CD14-positive monocyte (primary cell): Measurements from ENCODE around the gene TPD52L1. TPM values are rescaled to one million over a fixed set of nuclear protein-coding genes. Genes with fewer than 3 reads are reported as not detected.

Experiments used
- DNase-seq, 3 donors: peaks; one replicate each; pipeline ENCODE4 v3.0.0-alpha.2; 2011 to 2022
- H2AFZ ChIP-seq: 2 replicates; pipeline ENCODE4 v1.6.0; 2012; ENCODE audit warnings: mild to moderate bottlenecking, low read depth, low read length, inconsistent platforms; ENCODE audit not compliant: insufficient read depth, poor library complexity, severe bottlenecking
- H3K27ac ChIP-seq, 2 donors: 1 replicate in 1 of 2; 2 replicates in 1 of 2; pipeline ENCODE4 v1.5.1; 2012 to 2013; ENCODE audit warnings: low read length in 2 of 2, control low read depth in 1 of 2, inconsistent platforms in 1 of 2, low read depth in 1 of 2, mild to moderate bottlenecking in 1 of 2
- H3K27me3 ChIP-seq, 2 donors: one replicate each; pipeline versions ENCODE4 v1.6.0 to v1.6.1; 2011 to 2013; ENCODE audit warnings: low read length in 2 of 2; ENCODE audit not compliant: control insufficient read depth in 2 of 2, insufficient read depth in 2 of 2
- H3K36me3 ChIP-seq, 2 donors: replicated peaks in 1 of 2; 1 replicate in 1 of 2; 2 replicates in 1 of 2; pipeline versions ENCODE4 v1.5.1 to v1.6.1; 2012 to 2013; ENCODE audit warnings: low read length in 2 of 2, control low read depth in 1 of 2, inconsistent platforms in 1 of 2, mild to moderate bottlenecking in 1 of 2; ENCODE audit not compliant: insufficient read depth in 2 of 2, control insufficient read depth in 1 of 2
- H3K4me1 ChIP-seq, 2 donors: 1 replicate in 1 of 2; 2 replicates in 1 of 2; pipeline versions ENCODE4 v1.5.1 to v1.6.1; 2012 to 2013; ENCODE audit warnings: low read length in 2 of 2, control low read depth in 1 of 2, inconsistent platforms in 1 of 2, mild to moderate bottlenecking in 1 of 2, moderate library complexity in 1 of 2; ENCODE audit not compliant: insufficient read depth in 2 of 2, control insufficient read depth in 1 of 2
- H3K4me2 ChIP-seq: replicated peaks from 2 replicates; pipeline ENCODE3; 2012; ENCODE audit warnings: low read length, moderate library complexity, mild to moderate bottlenecking; ENCODE audit not compliant: poor library complexity, severe bottlenecking; ENCODE audit errors: extremely low read depth
- H3K4me3 ChIP-seq, 3 experiments: fragments of 200-600 bp in 1 of 3; sonication (generic) in 1 of 3; replicated peaks in 1 of 3; 1 replicate in 2 of 3; 2 replicates in 1 of 3; pipeline ENCODE4 v1.5.1; 2011 to 2013; ENCODE audit warnings: low read length in 3 of 3, mild to moderate bottlenecking in 3 of 3, control low read depth in 2 of 3, low read depth in 2 of 3, inconsistent platforms in 1 of 3, moderate library complexity in 1 of 3
- H3K79me2 ChIP-seq: 2 replicates; pipeline ENCODE4 v1.6.0; 2012; ENCODE audit warnings: mild to moderate bottlenecking, control low read depth, inconsistent platforms, low read length, moderate library complexity; ENCODE audit not compliant: insufficient read depth
- H3K9ac ChIP-seq: 2 replicates; pipeline ENCODE4 v1.6.0; 2017; ENCODE audit warnings: low read length, mild to moderate bottlenecking; ENCODE audit not compliant: insufficient read depth, poor library complexity, severe bottlenecking
- H3K9me3 ChIP-seq, 2 donors: replicated peaks in 1 of 2; 1 replicate in 1 of 2; 2 replicates in 1 of 2; pipeline versions ENCODE4 v1.5.1 to v1.6.1; 2012 to 2013; ENCODE audit warnings: low read length in 2 of 2, control low read depth in 1 of 2; ENCODE audit not compliant: control insufficient read depth in 1 of 2, insufficient read depth in 1 of 2
- H4K20me1 ChIP-seq: 2 replicates; pipeline ENCODE4 v1.6.0; 2012; ENCODE audit warnings: mild to moderate bottlenecking, low read length, control low read depth, moderate library complexity; ENCODE audit not compliant: insufficient read depth
- H3K27ac Mint-ChIP-seq, 7 donors: one replicate each; pipeline ENCODE4 v1.8.0; 2020; ENCODE audit warnings: mild to moderate bottlenecking in 7 of 7, mixed read lengths in 7 of 7, moderate library complexity in 6 of 7, inconsistent platforms in 2 of 7
- H3K27me3 Mint-ChIP-seq, 3 donors: one replicate each; pipeline ENCODE4 v1.8.0; 2021 to 2022; ENCODE audit warnings: low read depth in 3 of 3, mild to moderate bottlenecking in 3 of 3, mixed read lengths in 3 of 3, moderate library complexity in 3 of 3, inconsistent platforms in 1 of 3
- H3K36me3 Mint-ChIP-seq, 2 donors: one replicate each; pipeline ENCODE4 v1.8.0; 2020; ENCODE audit warnings: mixed read lengths in 2 of 2, inconsistent platforms in 1 of 2, mild to moderate bottlenecking in 1 of 2
- H3K4me1 Mint-ChIP-seq: one replicate; pipeline ENCODE4 v1.8.0; 2020; ENCODE audit warnings: mild to moderate bottlenecking, mixed read lengths
- H3K4me3 Mint-ChIP-seq, 2 donors: one replicate each; pipeline ENCODE4 v1.8.0; 2020; ENCODE audit warnings: mild to moderate bottlenecking in 2 of 2, mixed read lengths in 2 of 2, moderate library complexity in 1 of 2
- H3K9me3 Mint-ChIP-seq, 7 donors: one replicate each; pipeline ENCODE4 v1.8.0; 2020 to 2022; ENCODE audit warnings: mixed read lengths in 7 of 7, mild to moderate bottlenecking in 6 of 7, moderate library complexity in 6 of 7, inconsistent platforms in 2 of 7
- WGBS: methylation state at CpG from one replicate; pipeline ENCODE4 v1.1.5; 2013; ENCODE audit warnings: missing lambda C conversion rate; ENCODE audit not compliant: insufficient coverage; 5-methylcytosine and 5-hydroxymethylcytosine counted together
- intact Hi-C, 2 donors: fragments of 100-400 bp; cut with micrococcal nuclease; formaldehyde crosslinking; loops; one replicate each; pipeline versions ENCODE4 v1.15.0 to v1.15.1; 2023
- polyA plus RNA-seq, 3 donors: library from polyadenylated mRNA; depleted of rRNA in 1 of 3; unstranded in 2 of 3; stranded (reverse) in 1 of 3; fragments of 300-500 nt in 2 of 3; fragments of >200 nt in 1 of 3; fragmentation: Illumina TruSeq in 2 of 3; gene quantifications; 1 replicate in 2 of 3; 2 replicates in 1 of 3; pipeline ENCODE4 v1.2.3, GENCODE V29; 2012 to 2021
- TF ChIP-seq, protein P1 (sequence below): fragments of 200-600 bp; IDR thresholded peaks from one replicate; pipeline ENCODE4 v1.8.0; 2022; ENCODE audit warnings: antibody characterized with exemption, mild to moderate bottlenecking

The TPD52L1 gene
- polyA plus RNA-seq, 3 donors, result not detected

DNA sequence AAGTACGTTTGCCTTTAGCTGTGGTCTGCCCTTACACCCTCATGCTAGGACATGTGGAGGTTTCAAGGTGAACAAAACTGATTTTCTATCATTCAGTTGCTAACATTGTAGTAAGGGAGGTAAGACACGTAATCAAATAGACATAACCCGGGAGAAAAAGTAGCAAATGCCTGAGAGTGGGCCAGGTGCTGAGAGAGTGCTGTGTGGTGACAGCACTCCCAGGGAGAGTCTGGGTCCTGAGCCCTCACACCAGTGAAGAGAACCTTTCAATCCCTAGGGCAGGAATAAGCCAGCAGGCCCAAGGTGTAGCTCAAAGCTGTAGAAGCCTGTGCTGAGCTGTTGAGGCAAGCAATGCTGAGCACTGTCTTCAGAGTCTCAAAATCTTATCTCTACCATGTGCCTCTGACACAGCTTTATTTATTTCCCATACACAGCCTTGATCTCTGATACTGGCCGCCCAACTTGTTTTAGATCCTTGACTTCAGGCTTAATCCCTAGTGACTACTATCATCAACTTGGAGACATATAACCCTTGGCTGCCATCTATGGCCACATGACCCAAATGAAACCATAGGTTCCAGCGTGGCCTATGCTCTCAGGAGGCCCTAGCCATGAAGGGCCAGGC, 55.2 kb downstream of the TPD52L1 start:
- 100% methylated on average over 3 of the region's 5 CpGs for WGBS
- no peaks in the 10 kb centered on the region for H3K79me2 ChIP-seq
- no peak overlapping the region for H3K4me2 ChIP-seq
- TF ChIP-seq, protein P1, sequence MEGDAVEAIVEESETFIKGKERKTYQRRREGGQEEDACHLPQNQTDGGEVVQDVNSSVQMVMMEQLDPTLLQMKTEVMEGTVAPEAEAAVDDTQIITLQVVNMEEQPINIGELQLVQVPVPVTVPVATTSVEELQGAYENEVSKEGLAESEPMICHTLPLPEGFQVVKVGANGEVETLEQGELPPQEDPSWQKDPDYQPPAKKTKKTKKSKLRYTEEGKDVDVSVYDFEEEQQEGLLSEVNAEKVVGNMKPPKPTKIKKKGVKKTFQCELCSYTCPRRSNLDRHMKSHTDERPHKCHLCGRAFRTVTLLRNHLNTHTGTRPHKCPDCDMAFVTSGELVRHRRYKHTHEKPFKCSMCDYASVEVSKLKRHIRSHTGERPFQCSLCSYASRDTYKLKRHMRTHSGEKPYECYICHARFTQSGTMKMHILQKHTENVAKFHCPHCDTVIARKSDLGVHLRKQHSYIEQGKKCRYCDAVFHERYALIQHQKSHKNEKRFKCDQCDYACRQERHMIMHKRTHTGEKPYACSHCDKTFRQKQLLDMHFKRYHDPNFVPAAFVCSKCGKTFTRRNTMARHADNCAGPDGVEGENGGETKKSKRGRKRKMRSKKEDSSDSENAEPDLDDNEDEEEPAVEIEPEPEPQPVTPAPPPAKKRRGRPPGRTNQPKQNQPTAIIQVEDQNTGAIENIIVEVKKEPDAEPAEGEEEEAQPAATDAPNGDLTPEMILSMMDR, result no peak
- H3K27me3 ChIP-seq, result no peaks in the 10 kb centered on the region
- no peaks in the 10 kb centered on the region for H3K4me1 ChIP-seq
- no peaks in the 10 kb centered on the region for H3K9me3 ChIP-seq
- H2AFZ ChIP-seq, result no peak overlapping the region
- H3K36me3 ChIP-seq, result no peaks in the 10 kb centered on the region
- H3K4me3 ChIP-seq, result no peak overlapping the region
- Mint-ChIP-seq H3K27ac (no peak overlapping the region), H3K4me3 (no peak overlapping the region), H3K27me3 (peaks cover 0 to 2% (median 2%) of the 10 kb centered on the region in 3 donors), H3K4me1 (no peaks in the 10 kb centered on the region), H3K36me3 (no peaks in the 10 kb centered on the region), H3K9me3 (peaks cover 0 to 2% (median 0%) of the 10 kb centered on the region in 7 donors)
- no peak overlapping the region for H3K27ac ChIP-seq
- DNase-seq, result no peak
- intact Hi-C loops, result no loop called here
- no peak overlapping the region for H3K9ac ChIP-seq
- no peaks in the 10 kb centered on the region for H4K20me1 ChIP-seq

DNA sequence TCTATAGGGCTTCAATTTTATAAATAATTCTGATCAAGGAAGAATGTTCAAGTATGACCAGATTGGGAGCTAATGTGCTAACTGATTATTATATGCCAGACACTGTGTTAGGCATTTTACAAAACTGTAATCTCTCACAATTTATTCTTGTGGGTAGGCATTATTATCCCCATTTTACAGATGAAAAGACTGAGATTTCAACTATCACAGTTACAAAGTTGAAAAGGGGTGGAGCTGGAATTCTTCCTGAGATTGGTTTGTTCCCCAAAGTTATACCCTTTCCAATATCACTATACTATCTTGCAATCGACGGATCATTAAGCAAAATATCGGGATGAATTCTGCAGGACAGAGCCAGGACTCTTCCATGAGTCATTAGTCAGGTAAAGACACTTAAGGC, 57.1 kb downstream of the TPD52L1 start:
- Histone ChIP-seq H3K79me2 (no peaks in the 10 kb centered on the region), H3K27ac (no peak overlapping the region), H3K36me3 (no peaks in the 10 kb centered on the region), H4K20me1 (no peaks in the 10 kb centered on the region), H3K4me1 (no peaks in the 10 kb centered on the region), H2AFZ (no peak overlapping the region), H3K9me3 (no peaks in the 10 kb centered on the region), H3K27me3 (no peaks in the 10 kb centered on the region), H3K4me2 (no peak overlapping the region), H3K4me3 (no peak overlapping the region), H3K9ac (no peak overlapping the region)
- TF ChIP-seq, protein P1, result no peak
- no peaks in the 10 kb centered on the region for H3K4me1 Mint-ChIP-seq
- H3K36me3 Mint-ChIP-seq, result no peaks in the 10 kb centered on the region
- intact Hi-C loops, result no loop called here
- no CpG with 5 or more reads among the region's 3 CpGs for WGBS
- no peak overlapping the region for H3K4me3 Mint-ChIP-seq
- peaks cover 0 to 2% (median 2%) of the 10 kb centered on the region in 3 donors for H3K27me3 Mint-ChIP-seq
- DNase-seq, result no peak
- no peak overlapping the region for H3K27ac Mint-ChIP-seq
- peaks cover 0 to 2% (median 0%) of the 10 kb centered on the region in 7 donors for H3K9me3 Mint-ChIP-seq
